Activated CD4-positive, alpha-beta T cell treated with anti-CD3 and anti-CD28 coated beads, Interleukin-2, amount 50 U/mL, for 48 hours (primary cell): ENCODE results near the gene AFF1.
A peak's percentile ranks its signal among the peaks of the same experiment; 100 is the strongest.

Source experiments
- DNase-seq, 2 experiments: peaks; one replicate each; pipeline ENCODE4 v3.0.0-alpha.2; 2020

The AFF1 gene

DNA sequence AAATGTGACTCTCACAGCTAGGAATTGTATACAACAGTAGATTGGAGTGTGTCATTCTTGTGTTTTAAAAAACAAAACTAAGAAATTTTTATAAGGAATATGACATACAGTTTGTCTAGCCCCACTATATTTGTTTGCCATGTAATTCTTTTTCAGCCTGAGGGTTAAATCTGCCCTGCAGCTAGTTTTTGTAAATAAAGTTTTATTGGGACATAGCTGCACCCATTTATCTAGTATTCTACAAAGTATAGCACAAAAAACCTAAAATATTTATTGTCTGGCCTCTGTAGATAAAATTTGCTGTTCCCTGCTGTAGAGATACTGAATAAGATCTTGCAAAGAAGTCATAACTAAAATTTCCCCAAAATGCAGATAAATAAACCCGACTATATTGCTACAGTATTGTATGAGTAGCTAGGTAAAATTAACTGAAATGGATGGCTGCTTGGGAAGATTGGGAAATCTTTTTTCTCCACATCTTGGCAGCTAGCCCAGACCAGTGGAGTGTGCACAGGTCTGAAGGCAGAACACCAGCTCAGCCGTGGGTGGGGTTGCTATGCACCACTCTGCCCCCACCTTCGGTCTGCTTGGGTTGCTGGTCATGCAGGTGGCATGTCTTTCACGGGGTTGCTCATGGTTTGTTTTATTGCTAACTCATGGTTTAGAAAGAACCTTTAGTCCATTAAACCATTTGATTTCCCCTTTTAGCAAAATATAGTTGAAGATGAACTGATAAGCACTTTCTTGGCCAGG, 157.8 kb downstream of the AFF1 start:
- DNase-seq: no peak

DNA sequence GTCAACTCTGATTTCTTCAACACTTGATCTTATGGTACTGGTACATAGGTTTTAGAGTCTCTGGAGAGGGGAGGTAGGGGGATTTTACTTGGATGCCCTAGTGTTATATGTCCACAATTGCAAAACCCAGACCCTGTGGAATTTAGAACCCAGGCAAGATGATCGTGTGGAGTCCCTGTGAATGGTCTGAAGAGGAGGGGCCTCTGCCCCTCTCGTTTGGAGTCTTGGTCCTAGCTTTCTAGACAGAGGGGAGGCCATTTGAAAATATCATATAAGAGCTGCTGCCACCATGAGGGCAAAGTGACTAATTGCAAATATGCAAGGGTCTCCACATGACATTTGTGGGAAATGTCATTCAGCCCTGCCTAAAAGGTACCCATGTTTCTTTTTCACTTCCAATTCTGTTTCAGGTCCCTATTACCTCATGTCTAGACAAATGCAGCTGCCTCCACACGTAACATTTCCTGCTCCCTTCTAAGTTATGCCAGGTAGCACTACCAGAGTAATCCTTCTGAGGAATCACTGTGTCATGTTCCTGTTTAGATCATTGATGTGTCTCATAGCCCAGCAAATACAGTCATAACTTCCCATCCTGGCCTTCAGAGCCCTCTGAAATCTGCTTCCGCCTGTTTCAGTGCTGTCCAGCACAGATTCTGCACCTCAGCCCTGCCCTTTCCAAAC, 158.8 kb downstream of the AFF1 start:
- peak; percentile 29 to 39 for DNase-seq

- peak in 1 of 2 experiments; percentile 23 for DNase-seq
Measured at GRCh38 chr4:87097075-87097474, 162.3 kb downstream of the AFF1 start.

DNA sequence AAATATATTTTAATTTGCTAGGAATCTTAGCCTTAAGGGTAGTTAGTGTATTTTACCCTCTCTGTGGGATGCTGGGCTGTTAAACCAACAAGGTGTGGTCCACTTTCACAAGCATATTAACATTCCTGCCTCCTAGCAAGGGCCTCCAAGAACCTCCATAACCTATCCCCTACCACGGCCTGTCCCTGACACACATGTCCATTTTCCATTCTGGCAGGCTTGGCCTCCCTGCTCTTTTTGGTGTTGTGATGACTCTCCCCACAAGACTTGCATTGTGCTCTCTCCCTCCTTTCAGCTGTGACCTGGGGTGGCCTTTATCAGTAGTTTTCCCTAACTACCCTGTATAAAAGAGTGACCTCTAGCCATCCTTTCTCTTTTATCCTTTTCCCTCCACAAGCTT, 165.4 kb downstream of the AFF1 start:
- DNase-seq: no peak

GRCh38 chr4:87101543-87102199, 166.9 kb downstream of the AFF1 start:
- no peak for DNase-seq

GRCh38 chr4:87103086-87103485, 168.3 kb downstream of the AFF1 start:
- no peak for DNase-seq

DNA sequence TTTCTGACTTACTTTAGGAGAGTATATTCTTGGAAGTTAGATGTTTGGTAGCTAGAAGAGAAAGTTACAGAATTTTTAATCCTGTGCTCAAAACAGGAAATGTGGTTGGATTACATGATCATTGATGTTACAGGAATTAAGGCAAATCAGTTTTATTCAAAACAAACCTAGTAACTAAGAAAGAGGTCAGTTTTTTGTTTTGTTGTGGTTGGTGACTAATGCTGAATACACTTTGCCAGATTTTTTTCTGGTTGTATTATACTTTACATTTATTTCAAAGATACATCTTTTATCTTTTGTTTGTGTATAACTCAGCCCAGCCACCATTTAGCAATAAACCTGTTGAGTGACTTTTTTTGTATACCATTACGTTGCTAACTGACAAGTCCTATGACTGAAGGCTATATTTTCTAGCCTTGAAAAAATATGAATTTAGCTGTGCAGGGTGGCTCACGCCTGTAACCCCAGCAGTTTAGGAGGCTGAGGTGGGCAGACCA, 168.9 kb downstream of the AFF1 start:
- DNase-seq: no peak

GRCh38 chr4:87105101-87105845, 170.5 kb downstream of the AFF1 start:
- DNase-seq: no peak

- DNase-seq: peak in 1 of 2 experiments; percentile 20
Measured at GRCh38 chr4:87108142-87108546, 173.3 kb downstream of the AFF1 start.

DNA sequence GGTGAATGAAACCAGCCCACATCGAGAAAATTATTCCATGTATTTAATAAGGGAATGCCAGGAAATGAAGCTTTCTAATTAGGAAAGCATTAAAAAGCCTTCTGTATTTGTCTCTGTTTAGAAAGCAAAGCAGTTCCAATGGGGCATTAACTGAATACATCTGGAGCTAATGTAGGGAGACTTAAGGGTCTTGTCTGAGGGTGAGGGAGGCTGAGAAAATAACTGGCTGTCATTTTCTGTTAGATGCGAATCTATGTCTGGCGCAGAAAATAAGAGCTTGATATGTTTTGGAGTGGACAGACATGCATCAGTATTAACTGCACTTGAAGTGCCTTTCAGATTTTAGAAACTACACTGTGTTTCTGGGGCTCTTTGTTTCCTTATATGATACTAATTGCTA, 174.3 kb downstream of the AFF1 start:
- DNase-seq: no peak

- DNase-seq: no peak
Measured at GRCh38 chr4:87109945-87110344, 175.1 kb downstream of the AFF1 start.

- DNase-seq: no peak
Measured at GRCh38 chr4:87112063-87112462, 177.3 kb downstream of the AFF1 start.

DNA sequence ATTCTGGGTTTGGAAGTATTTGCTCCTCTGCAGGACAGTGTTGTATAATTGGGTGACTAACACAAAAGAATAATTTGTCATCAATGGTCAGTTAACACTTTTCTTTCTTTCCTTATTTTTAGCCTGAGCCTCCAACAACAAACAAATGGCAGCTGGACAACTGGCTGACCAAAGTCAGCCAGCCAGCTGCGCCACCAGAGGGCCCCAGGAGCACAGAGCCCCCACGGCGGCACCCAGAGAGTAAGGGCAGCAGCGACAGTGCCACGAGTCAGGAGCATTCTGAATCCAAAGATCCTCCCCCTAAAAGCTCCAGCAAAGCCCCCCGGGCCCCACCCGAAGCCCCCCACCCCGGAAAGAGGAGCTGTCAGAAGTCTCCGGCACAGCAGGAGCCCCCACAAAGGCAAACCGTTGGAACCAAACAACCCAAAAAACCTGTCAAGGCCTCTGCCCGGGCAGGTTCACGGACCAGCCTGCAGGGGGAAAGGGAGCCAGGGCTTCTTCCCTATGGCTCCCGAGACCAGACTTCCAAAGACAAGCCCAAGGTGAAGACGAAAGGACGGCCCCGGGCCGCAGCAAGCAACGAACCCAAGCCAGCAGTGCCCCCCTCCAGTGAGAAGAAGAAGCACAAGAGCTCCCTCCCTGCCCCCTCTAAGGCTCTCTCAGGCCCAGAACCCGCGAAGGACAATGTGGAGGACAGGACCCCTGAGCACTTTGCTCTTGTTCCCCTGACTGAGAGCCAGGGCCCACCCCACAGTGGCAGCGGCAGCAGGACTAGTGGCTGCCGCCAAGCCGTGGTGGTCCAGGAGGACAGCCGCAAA, 179.6 kb downstream of the AFF1 start:
- no peak for DNase-seq

- no peak for DNase-seq
Measured at GRCh38 chr4:87116231-87116630, 181.4 kb downstream of the AFF1 start.

DNA sequence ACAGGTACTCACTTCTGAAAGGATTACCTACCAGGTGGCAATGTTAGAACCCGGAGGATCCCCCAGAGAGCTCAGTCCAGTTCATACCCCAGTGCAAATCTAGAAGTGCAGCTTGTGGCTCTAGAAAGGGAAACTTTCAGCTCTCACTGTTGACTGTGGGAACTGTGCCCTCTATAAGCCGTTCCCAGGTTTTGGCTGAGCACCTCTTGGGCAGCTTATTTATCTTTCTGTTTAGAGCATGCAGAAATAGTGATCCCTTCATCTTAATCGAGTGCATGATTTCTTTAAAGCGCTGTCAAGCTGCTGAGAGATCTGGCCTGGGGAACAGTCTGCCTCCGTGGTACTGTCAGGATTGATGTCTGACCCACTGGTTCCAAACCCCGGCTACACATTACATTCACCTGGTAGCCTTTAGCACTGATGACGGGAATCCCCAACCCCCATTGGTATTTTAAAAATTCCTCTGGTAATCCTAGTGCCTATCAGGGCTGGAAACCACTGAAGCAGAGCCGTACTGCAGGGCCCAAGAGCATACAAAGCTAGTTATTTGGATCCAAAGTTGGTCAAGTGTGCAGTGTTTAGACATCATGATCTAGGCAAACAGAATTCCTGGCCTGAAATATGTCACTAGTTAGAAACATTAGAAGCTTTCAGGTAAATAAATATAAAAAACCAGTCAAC, 182.4 kb downstream of the AFF1 start:
- no peak for DNase-seq

DNA sequence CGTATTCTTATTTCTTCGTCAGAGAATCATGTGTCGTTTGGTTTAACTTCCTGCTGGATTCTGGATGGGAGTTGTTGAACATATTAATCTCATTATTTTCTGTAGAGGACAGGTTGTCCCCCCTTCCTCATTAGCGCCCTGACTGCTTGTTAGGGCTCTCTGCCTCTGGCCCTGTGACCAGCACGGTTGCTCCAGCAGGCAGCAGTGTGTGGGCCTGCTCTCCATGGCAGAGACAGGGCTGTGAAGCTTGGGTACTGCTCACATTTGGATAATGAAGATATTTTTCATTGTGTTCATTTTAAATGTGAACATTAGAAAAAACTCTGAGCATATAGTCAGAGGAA, 182.9 kb downstream of the AFF1 start:
- no peak for DNase-seq

- DNase-seq: no peak
Measured at GRCh38 chr4:87118421-87118820, 183.6 kb downstream of the AFF1 start.

DNA sequence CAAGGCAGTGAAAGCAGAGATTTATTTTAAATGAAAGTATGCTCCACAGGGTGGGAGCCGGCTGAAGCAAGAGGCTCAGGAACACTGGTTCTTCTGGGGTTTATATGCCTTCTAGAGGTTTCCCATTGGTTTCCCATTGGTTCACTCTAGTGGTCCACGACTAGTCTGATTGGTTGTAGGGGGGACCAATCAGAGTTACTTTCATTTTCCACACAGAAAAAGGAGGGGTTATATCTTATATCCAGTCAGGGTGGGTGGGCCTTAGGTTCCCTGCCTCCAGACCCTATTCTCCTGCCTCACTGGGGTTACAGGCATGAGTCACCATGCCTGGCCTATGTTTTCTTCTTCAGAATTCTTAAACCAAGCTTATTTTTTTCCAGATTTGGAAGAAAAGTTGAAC, 184.0 kb downstream of the AFF1 start:
- no peak for DNase-seq

GRCh38 chr4:87120010-87120409, 185.2 kb downstream of the AFF1 start:
- no peak for DNase-seq

GRCh38 chr4:87120411-87121162, 185.8 kb downstream of the AFF1 start:
- DNase-seq: no peak
